Measurements from ENCODE around the gene ERRFI1. TPM values are rescaled to one million over a fixed set of nuclear protein-coding genes. Genes with fewer than 3 reads are reported as not detected.

ERRFI1 gene
- total RNA-seq, 1 experiment from 2014 or later: 44.4 TPM

DNA sequence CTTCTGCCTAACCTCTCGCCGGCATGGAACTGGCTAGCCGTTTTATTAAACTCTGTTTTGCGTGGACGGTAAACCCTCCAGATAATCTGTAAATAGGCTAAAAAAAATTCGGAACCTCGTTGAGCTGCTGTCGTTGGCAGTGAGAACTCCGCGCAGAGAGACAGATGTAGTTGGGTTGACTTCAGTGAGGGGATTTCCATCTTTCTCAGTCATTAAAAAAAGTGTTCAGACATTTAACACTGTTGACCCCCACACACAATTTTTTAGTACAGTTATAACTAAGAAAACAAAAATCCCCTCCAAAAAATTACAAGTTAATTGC lies 64.1 kb downstream of the ERRFI1 start:
- TF ChIP-seq EZH2 (IDR thresholded peaks at IDR 0.05; ENCODE audit: borderline replicate concordance, low read depth, low read length, poor library complexity, severe bottlenecking): no peak
- TF ChIP-seq, protein P1, sequence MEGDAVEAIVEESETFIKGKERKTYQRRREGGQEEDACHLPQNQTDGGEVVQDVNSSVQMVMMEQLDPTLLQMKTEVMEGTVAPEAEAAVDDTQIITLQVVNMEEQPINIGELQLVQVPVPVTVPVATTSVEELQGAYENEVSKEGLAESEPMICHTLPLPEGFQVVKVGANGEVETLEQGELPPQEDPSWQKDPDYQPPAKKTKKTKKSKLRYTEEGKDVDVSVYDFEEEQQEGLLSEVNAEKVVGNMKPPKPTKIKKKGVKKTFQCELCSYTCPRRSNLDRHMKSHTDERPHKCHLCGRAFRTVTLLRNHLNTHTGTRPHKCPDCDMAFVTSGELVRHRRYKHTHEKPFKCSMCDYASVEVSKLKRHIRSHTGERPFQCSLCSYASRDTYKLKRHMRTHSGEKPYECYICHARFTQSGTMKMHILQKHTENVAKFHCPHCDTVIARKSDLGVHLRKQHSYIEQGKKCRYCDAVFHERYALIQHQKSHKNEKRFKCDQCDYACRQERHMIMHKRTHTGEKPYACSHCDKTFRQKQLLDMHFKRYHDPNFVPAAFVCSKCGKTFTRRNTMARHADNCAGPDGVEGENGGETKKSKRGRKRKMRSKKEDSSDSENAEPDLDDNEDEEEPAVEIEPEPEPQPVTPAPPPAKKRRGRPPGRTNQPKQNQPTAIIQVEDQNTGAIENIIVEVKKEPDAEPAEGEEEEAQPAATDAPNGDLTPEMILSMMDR (conservative IDR thresholded peaks at IDR 0.05; ENCODE audit: low read depth, low read length): no peak
- no TSS peak for BruUV-seq (replicated peaks)
- intact Hi-C loops (cut with micrococcal nuclease; ENCODE audit: unreplicated experiment): loop anchor here (10.0 kb wide), 1 partner anchor 57 kb away; no protein-coding TSS in a partner anchor
- no peaks in the 10 kb centered on the region for H3K4me1 ChIP-seq (ENCODE audit: insufficient read depth, low read length, poor library complexity, severe bottlenecking)
- DNase-seq (ENCODE audit: low spot score): peak; percentile 41
- CTCF ChIA-PET: no interaction called here
- H3K9me3 ChIP-seq (ENCODE audit: low read depth, low read length, poor library complexity, severe bottlenecking): no peaks in the 10 kb centered on the region
- H3K4me3 ChIP-seq (ENCODE audit: low read depth, low read length, poor library complexity, severe bottlenecking): peak overlapping the region; percentile 75
- H3K27ac ChIP-seq (ENCODE audit: low read depth, low read length, poor library complexity, severe bottlenecking): peak overlapping the region; percentile 74
- no peaks in the 10 kb centered on the region for H3K27me3 ChIP-seq (replicated peaks; ENCODE audit: insufficient read depth, low read depth, low read length, poor library complexity)
- peaks cover 41% of the 10 kb centered on the region for H3K36me3 ChIP-seq (ENCODE audit: insufficient read depth, low read length, poor library complexity, severe bottlenecking)
- POLR2A ChIA-PET (ENCODE audit: low non-redundant PET): interaction anchor here (0.6 kb wide), 1 partner anchor 327 kb away, joined by 3 read pairs; no protein-coding TSS in a partner anchor

Other genes with a start within 250 kb of the ERRFI1 start
- 4.1 and 7.5 TPM in 2 replicates for gene PER3, start 242.0 kb downstream of the ERRFI1 start, total RNA-seq (2021)
- gene UTS2, start 173.2 kb downstream of the ERRFI1 start, total RNA-seq (2021): 13.8 and 31.0 TPM in 2 replicates
- gene TNFRSF9, start 85.5 kb downstream of the ERRFI1 start, total RNA-seq (2021): 1.4 and 1.8 TPM in 2 replicates
- 352 and 358 TPM in 2 replicates for gene PARK7, start 64.6 kb downstream of the ERRFI1 start, total RNA-seq (2021)

All from A673 (cell line).